WERI-Rb-1 (cell line): ENCODE data around the gene CCDC18.
"Not testable (repeated sequence)": the region's sequence is repeated elsewhere in the genome, so short reads cannot be mapped to it uniquely, and the experiment has no call there.

Source experiments
- DNase-seq: peaks from one replicate; pipeline ENCODE4 v3.0.0-alpha.2; 2020
- H3K27ac ChIP-seq: fragments of 250-450 bp; sonication (Bioruptor Pico); 2 replicates; pipeline ENCODE4 v1.5.1; 2020; ENCODE audit warnings: mild to moderate bottlenecking, moderate library complexity
- H3K27me3 ChIP-seq: fragments of 250-450 bp; sonication (Bioruptor Pico); 2 replicates; pipeline ENCODE4 v1.5.1; 2021; ENCODE audit warnings: mild to moderate bottlenecking, low read depth, moderate library complexity; ENCODE audit not compliant: insufficient read depth, severe bottlenecking
- H3K36me3 ChIP-seq: fragments of 250-450 bp; sonication (Bioruptor Pico); 2 replicates; pipeline ENCODE4 v1.5.1; 2020; ENCODE audit warnings: mild to moderate bottlenecking, moderate library complexity
- H3K4me3 ChIP-seq: 2 replicates; pipeline ENCODE4 v1.5.1; 2011; ENCODE audit warnings: low read depth, mild to moderate bottlenecking, control low read depth, low read length
- H3K9me3 ChIP-seq: fragments of 250-450 bp; sonication (Bioruptor Pico); 2 replicates; pipeline ENCODE4 v1.5.1; 2021; ENCODE audit warnings: mild to moderate bottlenecking, moderate library complexity; ENCODE audit not compliant: severe bottlenecking
- TF ChIP-seq, protein P1 (sequence below): IDR thresholded peaks from 2 replicates; pipeline ENCODE4 v1.5.1; 2011; ENCODE audit warnings: low read depth, mild to moderate bottlenecking, control low read depth, inconsistent platforms, low read length

CCDC18 gene

DNA sequence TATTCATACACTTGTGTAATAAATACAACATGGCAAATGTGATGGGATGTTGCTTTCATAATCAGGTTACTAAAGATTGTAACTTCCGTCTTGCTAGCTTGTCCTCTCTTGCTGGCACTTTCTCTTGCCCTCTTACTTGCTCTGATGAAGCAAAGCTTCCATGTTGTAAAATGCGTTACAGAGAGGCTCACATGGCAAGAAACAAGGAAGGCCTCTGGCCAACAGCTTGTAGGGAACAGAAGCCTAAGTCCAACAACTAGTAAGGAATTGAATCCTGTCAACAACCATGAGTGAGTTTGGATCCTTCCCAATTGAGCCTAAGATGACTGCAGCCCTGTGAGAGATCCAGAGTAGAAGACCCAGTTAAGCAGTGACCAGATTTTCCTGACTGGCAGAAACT, 15.7 kb upstream of the CCDC18 start:
- TF ChIP-seq, protein P1, sequence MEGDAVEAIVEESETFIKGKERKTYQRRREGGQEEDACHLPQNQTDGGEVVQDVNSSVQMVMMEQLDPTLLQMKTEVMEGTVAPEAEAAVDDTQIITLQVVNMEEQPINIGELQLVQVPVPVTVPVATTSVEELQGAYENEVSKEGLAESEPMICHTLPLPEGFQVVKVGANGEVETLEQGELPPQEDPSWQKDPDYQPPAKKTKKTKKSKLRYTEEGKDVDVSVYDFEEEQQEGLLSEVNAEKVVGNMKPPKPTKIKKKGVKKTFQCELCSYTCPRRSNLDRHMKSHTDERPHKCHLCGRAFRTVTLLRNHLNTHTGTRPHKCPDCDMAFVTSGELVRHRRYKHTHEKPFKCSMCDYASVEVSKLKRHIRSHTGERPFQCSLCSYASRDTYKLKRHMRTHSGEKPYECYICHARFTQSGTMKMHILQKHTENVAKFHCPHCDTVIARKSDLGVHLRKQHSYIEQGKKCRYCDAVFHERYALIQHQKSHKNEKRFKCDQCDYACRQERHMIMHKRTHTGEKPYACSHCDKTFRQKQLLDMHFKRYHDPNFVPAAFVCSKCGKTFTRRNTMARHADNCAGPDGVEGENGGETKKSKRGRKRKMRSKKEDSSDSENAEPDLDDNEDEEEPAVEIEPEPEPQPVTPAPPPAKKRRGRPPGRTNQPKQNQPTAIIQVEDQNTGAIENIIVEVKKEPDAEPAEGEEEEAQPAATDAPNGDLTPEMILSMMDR, result no peak
- no peak overlapping the region for H3K4me3 ChIP-seq
- peaks cover 5% of the 10 kb centered on the region; the same call in 1 of the 2 replicates for H3K36me3 ChIP-seq

DNA sequence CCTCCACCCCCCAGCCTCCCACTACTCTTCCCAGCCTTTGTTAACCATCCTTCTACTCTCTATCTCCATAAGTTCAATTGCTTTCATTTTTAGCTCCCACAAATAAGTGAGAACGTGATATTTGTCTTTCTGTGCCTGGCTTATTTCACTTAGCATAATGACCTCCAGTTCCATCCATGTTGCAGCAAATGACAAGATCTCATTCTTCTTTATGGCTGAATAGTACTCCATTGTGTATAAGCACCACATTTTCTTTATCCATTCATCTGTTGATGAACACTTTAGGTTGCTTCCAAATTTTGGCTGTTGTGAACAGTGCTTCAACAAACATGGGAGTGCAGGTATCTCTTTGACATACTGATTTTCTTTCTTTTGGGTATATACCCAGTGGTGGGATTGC, 14.6 kb upstream of the CCDC18 start:
- H3K4me3 ChIP-seq, H3K9me3 ChIP-seq, DNase-seq, H3K27me3 ChIP-seq, H3K36me3 ChIP-seq, H3K27ac ChIP-seq: not testable (repeated sequence)

More for the DNA sequence above, 15.7 kb upstream of the CCDC18 start:
- no peak for DNase-seq
- no peaks in the 10 kb centered on the region for H3K27me3 ChIP-seq
- H3K27ac ChIP-seq, result no peak overlapping the region
- peaks cover 2% of the 10 kb centered on the region for H3K9me3 ChIP-seq

DNA sequence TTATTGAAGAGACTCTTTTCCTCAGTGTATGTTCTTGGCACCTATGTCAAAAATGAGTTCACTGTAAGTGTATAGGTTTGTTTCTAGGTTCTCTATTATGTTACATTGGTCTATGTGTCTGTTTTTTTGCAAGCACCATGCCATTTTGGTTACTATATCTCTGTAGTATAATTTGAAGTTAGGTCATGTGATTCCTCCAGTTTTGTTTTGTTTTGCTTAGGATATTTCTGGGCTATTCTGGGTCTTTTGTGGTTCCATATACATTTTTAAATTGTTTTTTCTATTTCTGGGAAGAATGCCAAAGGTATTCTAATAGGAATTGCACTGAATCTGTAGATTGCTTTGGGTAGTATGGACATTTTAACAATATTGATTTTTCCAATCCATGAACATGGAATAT, 13.5 kb upstream of the CCDC18 start:
- H3K36me3 ChIP-seq, result peaks cover 5% of the 10 kb centered on the region; the same call in 1 of the 2 replicates
- no peak overlapping the region for H3K27ac ChIP-seq
- no peak overlapping the region for H3K4me3 ChIP-seq

DNA sequence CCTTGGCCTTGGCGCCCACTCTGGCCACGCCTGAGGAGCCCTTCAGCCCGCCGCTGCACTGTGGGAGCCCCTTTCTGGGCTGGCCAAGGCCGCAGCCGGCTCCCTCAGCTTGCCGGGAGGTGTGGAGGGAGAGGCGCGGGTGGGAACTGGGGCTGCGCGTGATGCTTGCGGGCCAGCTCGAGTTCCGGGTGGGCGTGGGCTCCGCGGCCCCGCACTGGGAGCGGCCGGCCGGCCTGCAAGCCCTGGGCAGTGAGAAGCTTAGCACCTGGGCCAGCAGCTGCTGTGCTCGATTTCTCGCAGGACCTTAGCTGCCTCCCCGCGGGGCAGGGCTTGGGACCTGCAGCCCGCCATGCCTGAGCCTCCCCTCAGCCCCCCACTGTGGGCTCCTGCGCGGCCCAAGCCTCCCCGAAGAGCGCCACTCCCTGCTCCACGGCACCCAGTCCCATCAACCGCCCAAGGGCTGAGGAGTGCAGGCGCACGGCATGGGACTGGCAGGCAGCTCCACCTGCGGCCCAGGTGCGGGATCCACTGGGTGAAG, 10.3 kb upstream of the CCDC18 start:
- H3K36me3 ChIP-seq, DNase-seq, H3K27ac ChIP-seq: not testable (repeated sequence)

More for the DNA sequence above, 13.5 kb upstream of the CCDC18 start:
- DNase-seq, result no peak
- TF ChIP-seq, protein P1, result no peak
- Histone ChIP-seq H3K9me3 (peaks cover 2% of the 10 kb centered on the region), H3K27me3 (no peaks in the 10 kb centered on the region)

DNA sequence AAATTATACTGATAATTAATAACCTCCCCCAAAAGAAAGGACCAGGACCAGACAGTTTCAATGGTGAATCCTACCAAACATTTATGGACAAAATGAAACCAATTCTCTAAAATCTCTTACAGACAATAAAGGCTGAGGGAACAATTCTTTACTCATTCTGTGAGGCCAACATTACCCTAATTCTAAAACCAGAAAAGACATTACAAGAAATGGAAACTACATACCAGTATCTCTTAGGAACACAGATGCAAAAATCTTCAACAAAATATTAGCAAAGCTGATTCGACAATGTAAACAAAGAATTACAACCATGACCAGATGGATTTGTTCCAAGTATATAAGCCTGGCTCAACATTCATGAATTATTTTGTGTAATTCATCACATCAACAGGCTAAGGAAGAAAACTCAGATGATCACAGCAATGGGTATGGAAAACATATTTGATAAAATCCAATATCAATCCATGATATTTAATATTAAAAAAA, 8.9 kb upstream of the CCDC18 start:
- H3K9me3 ChIP-seq, result peaks cover 2% of the 10 kb centered on the region
- TF ChIP-seq, protein P1, result no peak
- H3K36me3 ChIP-seq, result peaks cover 5% of the 10 kb centered on the region; the same call in 1 of the 2 replicates
- no peak overlapping the region for H3K4me3 ChIP-seq
- no peak for DNase-seq
- no peaks in the 10 kb centered on the region for H3K27me3 ChIP-seq
- no peak overlapping the region for H3K27ac ChIP-seq

More for the DNA sequence above, 10.3 kb upstream of the CCDC18 start:
- H3K27me3 ChIP-seq, H3K9me3 ChIP-seq, H3K4me3 ChIP-seq: not testable (repeated sequence)

DNA sequence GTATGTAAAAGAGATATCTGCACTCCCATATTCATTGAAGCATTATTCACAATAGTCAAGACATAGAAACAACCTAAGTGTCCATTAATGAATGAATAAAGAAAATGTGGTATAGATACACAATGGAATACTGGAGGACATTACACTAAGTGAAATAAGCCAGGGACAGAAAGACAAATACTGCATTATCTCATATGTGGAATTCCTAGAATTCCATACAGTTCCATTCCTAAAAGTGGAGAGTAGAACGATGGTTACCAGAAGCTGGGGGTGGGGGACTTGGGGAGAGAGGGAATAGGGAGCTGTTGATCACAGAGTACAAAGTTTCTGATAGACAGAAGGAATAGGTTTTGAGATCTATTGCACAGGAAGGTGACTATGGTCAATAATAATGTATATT, 7.7 kb upstream of the CCDC18 start:
- Histone ChIP-seq H3K36me3 (no peaks in the 10 kb centered on the region), H3K27me3 (no peaks in the 10 kb centered on the region), H3K4me3 (no peak overlapping the region), H3K27ac (no peak overlapping the region), H3K9me3 (peaks cover 2% of the 10 kb centered on the region)
- no peak for DNase-seq
- TF ChIP-seq, protein P1, result no peak

DNA sequence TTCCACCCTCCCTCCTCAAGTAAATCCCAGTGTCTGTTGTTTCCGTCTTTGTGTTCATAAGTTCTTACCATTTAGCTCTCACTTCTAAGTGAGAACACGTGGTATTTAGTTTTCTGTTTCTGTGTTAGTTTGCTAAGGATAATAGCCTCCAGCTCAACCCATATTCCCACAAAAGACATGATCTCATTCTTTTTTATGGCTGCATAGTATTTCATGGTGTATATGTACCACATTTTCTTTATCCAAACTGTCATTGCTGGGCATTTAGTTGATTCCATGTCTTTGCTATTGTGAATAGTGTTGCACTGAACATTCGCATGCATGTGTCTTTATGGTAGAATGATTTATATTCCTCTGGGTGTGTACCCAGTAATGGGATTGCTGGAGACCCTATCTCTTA, 5.9 kb upstream of the CCDC18 start:
- H3K4me3 ChIP-seq, H3K27me3 ChIP-seq, H3K36me3 ChIP-seq, H3K9me3 ChIP-seq, H3K27ac ChIP-seq, DNase-seq: not testable (repeated sequence)
